Gastrocnemius medialis (tissue), 4 donors: ENCODE data around the gene PPARG. TPM values are rescaled to one million over a fixed set of nuclear protein-coding genes. Genes with fewer than 3 reads are reported as not detected.

ENCODE experiments used
- ATAC-seq, 2 donors: fragments of 150-250 bp; one replicate each; pipeline ENCODE4 v1.9.1; 2016
- DNase-seq, 2 donors: peaks; one replicate each; pipeline ENCODE4 v3.0.0-alpha.2; 2019
- H3K27ac ChIP-seq, 4 donors: fragments of 200-600 bp; sonication (generic); 1 replicate in 1 of 4; 2 replicates in 3 of 4; pipeline ENCODE4 v1.5.1; 2016 to 2018; ENCODE audit warnings: mild to moderate bottlenecking in 2 of 4, moderate library complexity in 1 of 4
- H3K27me3 ChIP-seq, 3 donors: fragments of 200-600 bp; sonication (generic) in 2 of 3; 1 replicate in 1 of 3; 2 replicates in 2 of 3; pipeline versions ENCODE4 v1.5.1 to v1.6.0; 2016 to 2019; ENCODE audit warnings: mild to moderate bottlenecking in 1 of 3, moderate library complexity in 1 of 3
- H3K36me3 ChIP-seq, 2 donors: fragments of 200-600 bp; sonication (generic) in 1 of 2; one replicate each; pipeline ENCODE4 v1.5.1; 2017 to 2018
- H3K4me1 ChIP-seq, 2 donors: fragments of 200-600 bp; sonication (generic) in 1 of 2; one replicate each; pipeline ENCODE4 v1.5.1; 2016 to 2017; ENCODE audit warnings: mild to moderate bottlenecking in 2 of 2
- H3K4me3 ChIP-seq, 4 donors: fragments of 200-600 bp; sonication (generic) in 3 of 4; 1 replicate in 1 of 4; 2 replicates in 3 of 4; pipeline ENCODE4 v1.5.1; 2016 to 2019; ENCODE audit warnings: mild to moderate bottlenecking in 2 of 4
- H3K9me3 ChIP-seq, 3 donors: fragments of 200-600 bp; sonication (generic) in 2 of 3; 1 replicate in 1 of 3; 2 replicates in 2 of 3; pipeline ENCODE4 v1.5.1; 2016 to 2019
- CTCF ChIP-seq, 5 experiments: fragments of 450-650 bp in 3 of 5; fragments of 200-600 bp in 2 of 5; sonication (generic) in 2 of 5; IDR thresholded peaks in 4 of 5; conservative IDR thresholded peaks in 1 of 5; 1 replicate in 4 of 5; 2 replicates in 1 of 5; pipeline ENCODE4 v1.5.1; 2016 to 2019; ENCODE audit warnings: antibody characterized with exemption in 5 of 5, mild to moderate bottlenecking in 3 of 5, moderate library complexity in 3 of 5
- POLR2A ChIP-seq, 2 donors: fragments of 450-650 bp; IDR thresholded peaks; one replicate each; pipeline ENCODE4 v1.6.1; 2017; ENCODE audit warnings: antibody characterized with exemption in 2 of 2, mild to moderate bottlenecking in 2 of 2, moderate library complexity in 2 of 2
- in situ Hi-C, 4 donors: fragments of 200-750 bp; cut with MboI; loops; one replicate each; pipeline versions ENCODE4 v1.15.0 to v1.8.0; 2017; ENCODE audit warnings: low sequenced_read_pairs in 4 of 4
- intact Hi-C: fragments of 100-400 bp; cut with DNase I; formaldehyde crosslinking; loops from one replicate; pipeline ENCODE4 v1.15.1; 2023; ENCODE audit warnings: low total_unique reads
- total RNA-seq, 4 donors: library from RNA; depleted of rRNA; stranded (reverse); fragments of >200 nt; gene quantifications; one replicate each; pipeline versions ENCODE4 v1.1.0 to v1.2.3, GENCODE V29; 2016

PPARG gene
- total RNA-seq, 4 donors from 2014 or later = 4.9 to 10.6 (median 8.5) TPM

- no peaks in the 10 kb centered on the region for H3K36me3 ChIP-seq
- in situ Hi-C loops (no loop called here), intact Hi-C loops (no loop called here)
- H3K4me3 ChIP-seq = no peak overlapping the region
- peaks cover 0 to 7% of the 10 kb centered on the region in 2 donors for H3K4me1 ChIP-seq
- H3K27me3 ChIP-seq = peaks cover 5 to 11% (median 9%) of the 10 kb centered on the region in 3 donors
- no peak overlapping the region for H3K27ac ChIP-seq
- ATAC-seq (no peak), DNase-seq (no peak)
- no peaks in the 10 kb centered on the region for H3K9me3 ChIP-seq
- no peak for TF ChIP-seq CTCF (IDR thresholded peaks at IDR 0.05 in 4 of 5, conservative IDR thresholded peaks at IDR 0.05 in 1 of 5)
- TF ChIP-seq POLR2A (IDR thresholded peaks at IDR 0.05) = no peak
Measured at GRCh38 chr3:12437861-12438260, 149.0 kb downstream of the PPARG start.

- Histone ChIP-seq H3K27me3 (peaks cover 5 to 12% (median 9%) of the 10 kb centered on the region in 3 donors), H3K4me1 (peaks cover 0 to 7% of the 10 kb centered on the region in 2 donors), H3K4me3 (no peak overlapping the region), H3K9me3 (no peaks in the 10 kb centered on the region), H3K36me3 (no peaks in the 10 kb centered on the region), H3K27ac (no peak overlapping the region)
- intact Hi-C loops (no loop called here), in situ Hi-C loops (no loop called here)
- TF ChIP-seq CTCF (IDR thresholded peaks at IDR 0.05 in 4 of 5, conservative IDR thresholded peaks at IDR 0.05 in 1 of 5) = no peak
- TF ChIP-seq POLR2A (IDR thresholded peaks at IDR 0.05) = no peak
- DNase-seq (no peak), ATAC-seq (no peak)
Measured at GRCh38 chr3:12438318-12438717, 149.4 kb downstream of the PPARG start.

GRCh38 chr3:12439161-12439940, 150.5 kb downstream of the PPARG start:
- TF ChIP-seq POLR2A (IDR thresholded peaks at IDR 0.05) = no peak
- TF ChIP-seq CTCF (IDR thresholded peaks at IDR 0.05 in 4 of 5, conservative IDR thresholded peaks at IDR 0.05 in 1 of 5) = no peak
- in situ Hi-C loops = no loop called here
- intact Hi-C loops = no loop called here
- Histone ChIP-seq H3K27ac (no peak overlapping the region), H3K9me3 (no peaks in the 10 kb centered on the region), H3K4me1 (peaks cover 0 to 7% of the 10 kb centered on the region in 2 donors), H3K27me3 (peaks cover 5 to 17% (median 15%) of the 10 kb centered on the region in 3 donors), H3K4me3 (no peak overlapping the region), H3K36me3 (no peaks in the 10 kb centered on the region)
- no peak for ATAC-seq
- DNase-seq = no peak

GRCh38 chr3:12440927-12441714, 152.3 kb downstream of the PPARG start:
- Histone ChIP-seq H3K36me3 (no peaks in the 10 kb centered on the region), H3K9me3 (no peaks in the 10 kb centered on the region), H3K27ac (no peak overlapping the region), H3K4me3 (no peak overlapping the region), H3K4me1 (peaks cover 0 to 7% of the 10 kb centered on the region in 2 donors), H3K27me3 (peaks cover 5 to 20% (median 17%) of the 10 kb centered on the region in 3 donors)
- ATAC-seq = no peak
- in situ Hi-C loops = no loop called here
- intact Hi-C loops = no loop called here
- no peak for DNase-seq
- no peak for TF ChIP-seq CTCF (IDR thresholded peaks at IDR 0.05 in 4 of 5, conservative IDR thresholded peaks at IDR 0.05 in 1 of 5)
- TF ChIP-seq POLR2A (IDR thresholded peaks at IDR 0.05) = no peak
